Activated CD4-positive, alpha-beta T cell treated with anti-CD3 and anti-CD28 coated beads, Interleukin-2, amount 50 U/mL, for 4 hours (primary cell): ENCODE measurements around the gene BCDIN3D.
"Not testable (repeated sequence)": the region's sequence is repeated elsewhere in the genome, so short reads cannot be mapped to it uniquely, and the experiment has no call there.

Experiments used
- DNase-seq, 2 experiments: peaks; one replicate each; pipeline ENCODE4 v3.0.0-alpha.2; 2020

The BCDIN3D gene

DNA sequence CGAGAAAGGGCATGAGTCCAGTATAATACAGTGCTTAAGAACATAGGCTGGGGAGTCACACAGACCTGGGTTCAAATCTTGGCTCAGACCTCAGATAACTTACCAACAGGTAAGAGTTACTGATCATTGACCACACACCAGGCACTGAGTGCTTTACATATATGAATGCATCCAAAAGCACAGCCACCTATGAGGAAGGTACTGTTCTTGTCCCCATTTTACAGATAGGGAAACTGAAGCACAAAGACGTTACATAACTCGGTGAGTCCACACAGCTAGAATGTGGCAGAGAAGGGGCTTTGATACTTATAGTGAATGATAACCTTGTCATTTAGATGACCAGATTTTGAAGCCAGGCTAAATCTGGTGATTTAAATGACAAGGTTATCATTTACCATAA is 33.2 kb upstream of the BCDIN3D start:
- DNase-seq: no peak

DNA sequence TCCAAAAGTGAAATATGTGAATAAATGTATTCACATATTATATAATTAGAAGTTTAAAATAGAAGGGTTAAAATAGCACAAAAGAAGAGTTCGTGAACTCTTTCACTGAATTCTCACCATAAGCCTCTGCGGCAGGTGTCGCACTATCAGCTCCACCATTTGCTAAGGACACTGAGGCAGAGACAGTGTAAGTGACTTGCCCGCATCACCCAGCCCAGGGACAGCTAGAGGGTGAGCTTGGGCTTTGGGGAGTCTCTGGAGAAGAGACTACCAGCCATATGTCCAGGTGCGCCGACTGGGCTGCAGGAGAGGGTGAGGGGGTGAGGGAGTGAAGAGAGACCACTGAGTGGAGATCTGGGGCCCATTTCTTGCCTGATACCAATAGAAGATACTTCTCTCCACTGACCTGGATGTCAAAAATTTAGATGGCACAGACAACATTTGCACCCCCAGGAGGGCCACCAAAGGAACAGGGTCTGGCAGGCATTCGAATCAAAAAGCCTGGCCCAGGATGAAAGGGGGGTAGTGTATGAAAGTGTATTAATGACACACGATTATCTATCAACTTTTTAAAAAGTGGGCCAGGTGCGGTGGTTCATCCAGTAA is 32.3 kb upstream of the BCDIN3D start:
- no peak for DNase-seq

DNA sequence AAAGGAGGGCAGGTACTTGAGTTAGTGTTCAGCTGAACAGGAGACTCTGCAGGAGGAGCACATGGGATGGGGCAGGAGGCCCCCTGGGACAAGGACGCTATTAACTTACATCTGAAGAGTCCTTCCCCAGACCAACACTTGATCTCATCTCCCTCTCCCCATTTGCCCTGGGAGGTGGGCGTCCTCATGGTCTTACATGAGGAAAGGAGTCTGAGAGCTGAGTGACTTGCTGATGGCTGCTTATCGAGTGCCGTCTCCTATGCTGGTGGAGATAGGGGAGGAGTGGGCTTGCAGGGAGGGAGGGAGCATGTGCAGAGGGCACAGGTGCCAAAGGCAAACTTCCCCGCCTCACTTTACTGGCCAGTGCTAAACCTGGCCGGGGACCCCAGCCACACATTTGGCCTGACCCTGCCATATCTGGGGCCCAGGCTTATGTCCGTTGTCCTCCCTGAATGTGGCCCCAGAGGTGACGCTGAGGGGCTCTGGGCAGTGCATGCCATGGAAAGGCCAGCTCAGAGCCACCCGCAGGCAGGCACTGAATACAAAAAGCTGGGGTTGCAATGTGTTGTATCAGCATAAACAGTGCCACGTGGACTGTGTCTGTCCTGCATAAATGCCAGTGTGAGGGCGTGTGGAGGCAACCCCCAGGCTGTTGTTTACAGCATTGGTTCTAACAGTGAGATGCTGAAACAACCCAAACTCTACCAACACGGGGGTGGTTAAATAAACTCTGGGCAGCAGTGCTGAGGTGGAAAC is 31.4 kb upstream of the BCDIN3D start:
- DNase-seq: no peak

DNA sequence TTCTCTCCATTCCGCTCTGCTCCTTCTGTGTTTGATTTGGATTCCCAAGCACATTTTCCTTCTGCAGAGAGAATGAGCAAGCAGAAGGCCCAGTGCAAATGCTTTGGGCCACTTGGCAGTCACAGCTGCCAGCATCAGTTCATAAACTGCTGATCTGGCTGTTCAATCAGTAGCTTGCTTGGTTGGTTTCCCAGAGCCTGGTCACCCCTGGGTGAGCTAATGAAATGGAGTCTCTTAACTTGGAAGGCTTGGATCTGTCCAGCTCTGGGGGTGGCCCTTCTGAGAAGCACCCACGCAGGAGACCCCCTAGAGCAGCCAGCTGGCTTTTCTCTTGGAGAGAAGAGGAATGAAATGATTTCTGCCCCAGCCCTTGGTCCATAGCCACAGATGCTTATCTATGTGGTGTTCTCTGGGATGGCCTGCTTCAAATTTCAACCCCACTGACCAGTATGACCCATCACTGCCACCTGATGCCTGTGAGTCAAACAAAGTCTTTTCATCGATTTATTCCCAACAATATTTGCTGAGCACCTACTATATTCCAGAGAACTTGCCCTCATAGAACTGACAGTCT is 30.5 kb upstream of the BCDIN3D start:
- no peak for DNase-seq

DNA sequence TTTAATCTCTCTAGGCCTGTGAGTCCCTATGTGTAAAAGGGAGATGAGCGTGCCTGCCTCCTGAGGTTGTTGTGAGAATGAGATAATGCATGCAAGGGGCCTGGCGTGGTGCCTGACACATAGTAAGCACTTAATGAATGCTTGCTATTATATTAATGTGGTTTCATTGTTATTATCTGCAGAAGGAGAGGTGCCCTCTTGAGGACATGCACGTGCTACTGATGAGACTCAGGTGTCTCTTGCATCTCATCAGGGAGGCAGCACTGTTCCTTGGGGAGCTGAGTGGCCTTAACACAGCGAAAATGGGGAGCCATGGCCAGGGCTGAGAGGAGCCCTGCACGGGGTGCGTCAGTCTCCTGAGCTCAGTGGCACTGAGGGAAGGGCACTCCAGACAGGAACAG is 29.9 kb upstream of the BCDIN3D start:
- DNase-seq: no peak

DNA sequence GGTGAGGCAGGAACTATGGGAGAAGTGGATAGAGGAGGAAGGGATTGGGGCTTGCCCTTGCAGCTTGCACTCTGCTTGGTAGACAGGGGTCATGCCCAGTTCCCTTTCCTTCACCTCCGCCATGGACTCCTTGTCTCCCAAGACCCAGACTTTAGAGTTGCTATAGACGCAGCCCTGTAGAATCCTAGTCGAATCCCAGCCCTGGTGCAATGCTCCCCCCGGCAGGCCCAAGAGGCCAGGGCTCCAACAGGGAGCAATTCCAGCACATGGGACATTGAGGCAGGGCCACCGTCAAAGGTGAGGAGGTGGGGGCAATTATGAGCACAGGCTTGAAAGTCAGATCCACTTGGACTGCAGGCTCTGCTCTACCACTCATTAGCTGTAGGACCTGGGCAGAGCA is 29.5 kb upstream of the BCDIN3D start:
- no peak for DNase-seq

DNA sequence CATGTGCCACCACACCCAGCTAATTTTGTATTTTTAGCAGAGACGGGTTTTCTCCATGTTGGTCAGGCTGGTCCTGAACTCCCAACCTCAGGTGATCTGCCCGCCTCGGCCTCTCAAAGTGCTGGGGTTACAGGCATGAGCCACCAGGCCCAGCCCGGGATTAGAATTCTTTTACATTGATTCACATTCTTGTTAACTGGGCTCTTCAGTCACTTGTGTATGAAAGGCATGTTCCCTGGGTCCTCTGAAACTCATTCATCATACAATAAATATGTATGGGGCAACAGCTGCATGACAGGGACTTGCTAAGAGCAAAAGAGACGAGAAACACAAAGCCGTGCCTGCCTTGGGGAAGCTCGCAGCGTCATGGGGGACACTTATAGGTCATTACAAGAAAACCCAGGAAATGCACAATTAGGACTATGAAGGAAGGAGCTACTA is 28.9 kb upstream of the BCDIN3D start:
- not testable (repeated sequence) for DNase-seq

DNA sequence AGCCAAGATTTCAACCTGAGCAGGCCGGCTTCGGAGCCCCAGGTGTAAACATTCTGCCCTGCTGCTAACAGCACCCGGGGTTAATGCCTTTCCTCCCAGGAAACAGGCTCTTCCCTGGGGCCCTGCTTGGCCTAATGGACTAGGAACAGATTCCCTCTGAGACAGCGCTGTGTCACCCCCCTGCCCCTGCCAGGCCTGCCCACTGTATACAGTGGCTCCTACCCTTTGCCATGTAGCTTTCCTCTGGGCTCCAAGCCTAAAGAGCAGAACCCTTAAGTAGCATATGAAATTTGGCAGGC is 28.3 kb upstream of the BCDIN3D start:
- DNase-seq: no peak

DNA sequence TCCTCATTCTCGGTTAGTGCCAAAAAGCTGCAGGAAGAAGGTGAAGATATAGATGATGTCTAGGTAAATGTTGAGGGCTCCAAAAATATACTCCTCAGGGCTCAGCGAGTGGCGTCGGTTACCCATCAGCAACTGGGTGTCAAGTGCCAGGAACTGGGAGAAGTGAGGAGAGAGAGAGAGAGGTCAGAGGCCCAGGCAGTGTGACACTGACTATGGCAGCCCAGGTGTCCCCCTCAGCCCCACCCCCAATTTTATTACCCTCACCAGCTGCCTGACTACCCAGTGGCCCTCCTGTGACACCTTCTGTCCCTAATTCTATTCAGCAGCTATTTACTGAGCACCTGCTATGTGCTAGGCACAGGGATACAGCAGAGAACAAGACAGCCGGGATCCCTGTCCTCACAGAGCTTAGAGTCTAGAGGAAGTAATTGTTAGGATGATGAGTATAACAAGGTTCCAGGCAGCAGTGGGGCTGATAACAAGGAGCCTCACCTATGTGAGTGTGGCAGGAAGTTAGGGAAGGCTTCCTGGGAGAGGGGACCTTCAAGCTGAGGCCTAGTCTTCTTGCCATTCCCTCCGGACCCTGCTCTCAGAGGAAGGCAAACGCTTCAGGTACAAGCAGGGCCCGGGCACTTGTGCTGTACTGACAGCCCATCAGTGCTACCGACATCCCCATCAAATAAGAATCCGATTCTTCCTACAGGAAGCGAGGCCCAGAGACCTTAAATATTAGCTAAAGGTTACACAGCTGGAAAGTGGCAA is 27.8 kb upstream of the BCDIN3D start:
- no peak for DNase-seq

DNA sequence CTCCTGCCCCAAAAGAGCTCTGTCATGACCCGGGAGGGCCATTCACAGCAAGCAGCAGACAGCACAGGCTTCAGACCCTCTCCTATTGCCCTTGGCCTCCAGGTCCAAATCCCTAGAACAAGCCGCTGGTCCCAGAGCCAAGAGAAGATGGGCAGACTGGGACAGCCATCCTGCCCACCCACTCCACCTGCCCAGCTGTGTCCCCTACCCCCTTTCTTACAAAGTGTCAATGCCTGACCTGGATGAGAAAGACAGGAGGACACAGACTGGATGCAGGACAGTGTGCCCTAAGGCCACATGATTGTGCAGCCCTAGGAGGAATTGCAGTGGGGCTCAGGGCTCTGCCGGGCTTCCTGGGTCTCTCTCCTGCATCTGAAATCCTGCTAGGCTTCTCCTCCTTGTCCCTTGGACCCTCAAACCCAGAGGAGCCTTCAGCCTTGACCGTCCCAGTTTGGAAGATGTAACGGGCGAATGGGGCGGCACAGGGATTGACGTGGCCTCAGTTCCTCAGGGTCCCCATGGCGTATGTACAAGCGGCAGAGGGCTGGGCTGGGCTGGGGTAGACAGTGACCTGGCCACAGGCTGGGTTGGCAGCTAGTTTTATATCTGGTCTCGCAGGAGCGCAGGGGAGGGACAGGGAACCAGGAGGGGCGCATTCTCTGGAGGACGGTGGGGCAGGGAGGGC is 27.1 kb upstream of the BCDIN3D start:
- no peak for DNase-seq

DNA sequence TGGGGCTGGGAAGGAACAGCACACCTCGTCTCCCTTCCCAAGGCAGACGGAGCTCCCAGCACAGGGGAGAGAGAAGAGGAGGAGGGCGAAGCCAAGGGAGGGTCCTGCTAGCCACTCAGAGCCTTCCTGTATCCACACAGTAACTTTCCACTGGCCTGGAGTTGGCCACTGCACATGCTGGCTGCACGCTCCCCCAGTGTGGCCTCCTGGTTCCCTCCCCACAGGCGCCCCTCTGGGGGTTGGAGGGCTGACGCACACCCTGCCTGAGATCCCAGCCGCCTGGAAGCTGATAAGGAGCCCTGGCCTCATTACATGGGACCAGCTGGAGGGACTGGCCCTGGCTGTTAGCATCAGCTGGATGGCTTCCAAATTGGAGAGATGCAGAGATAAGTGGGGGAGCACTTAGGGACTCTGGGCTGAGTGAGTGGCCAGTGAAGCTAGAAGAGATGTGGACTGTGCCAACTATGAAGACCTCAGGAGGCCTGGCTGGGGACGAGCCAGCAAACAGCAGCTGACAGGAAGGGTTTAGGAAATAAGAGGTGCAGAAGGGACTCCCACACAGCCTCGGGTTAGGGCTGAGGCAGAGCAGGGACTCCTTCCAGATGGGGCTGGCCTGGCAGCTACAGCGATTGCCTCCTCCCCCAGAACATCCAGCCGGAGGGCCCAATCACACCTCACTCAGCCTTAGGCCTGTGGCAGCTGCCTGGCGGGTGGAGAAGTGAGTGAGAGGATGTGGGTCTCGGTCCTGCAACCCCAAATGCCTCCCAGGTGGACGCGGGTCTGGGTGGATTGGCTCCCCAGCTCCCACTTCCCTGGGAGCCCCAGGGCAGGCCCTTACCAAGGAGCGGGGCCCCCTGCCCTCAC is 26.3 kb upstream of the BCDIN3D start:
- no peak for DNase-seq

DNA sequence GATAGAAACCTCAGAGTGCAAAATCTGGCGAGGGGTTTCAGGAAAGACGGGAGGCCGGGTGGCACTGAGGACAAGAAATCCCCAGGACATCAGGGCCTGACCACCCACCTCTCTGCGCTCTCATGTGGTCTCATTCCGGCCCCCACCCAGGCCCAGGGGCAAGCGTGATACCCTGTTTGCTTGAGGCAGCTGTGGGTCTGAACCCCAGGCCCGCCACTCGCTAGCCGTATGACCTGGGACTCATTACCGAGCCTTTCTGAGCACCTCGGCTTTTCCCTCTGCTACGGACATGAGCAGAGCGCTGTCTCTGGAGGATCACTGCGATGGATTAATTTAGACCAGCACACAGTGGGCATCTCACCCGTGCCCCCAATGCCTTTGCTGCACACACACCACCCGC is 25.5 kb upstream of the BCDIN3D start:
- no peak for DNase-seq

DNA sequence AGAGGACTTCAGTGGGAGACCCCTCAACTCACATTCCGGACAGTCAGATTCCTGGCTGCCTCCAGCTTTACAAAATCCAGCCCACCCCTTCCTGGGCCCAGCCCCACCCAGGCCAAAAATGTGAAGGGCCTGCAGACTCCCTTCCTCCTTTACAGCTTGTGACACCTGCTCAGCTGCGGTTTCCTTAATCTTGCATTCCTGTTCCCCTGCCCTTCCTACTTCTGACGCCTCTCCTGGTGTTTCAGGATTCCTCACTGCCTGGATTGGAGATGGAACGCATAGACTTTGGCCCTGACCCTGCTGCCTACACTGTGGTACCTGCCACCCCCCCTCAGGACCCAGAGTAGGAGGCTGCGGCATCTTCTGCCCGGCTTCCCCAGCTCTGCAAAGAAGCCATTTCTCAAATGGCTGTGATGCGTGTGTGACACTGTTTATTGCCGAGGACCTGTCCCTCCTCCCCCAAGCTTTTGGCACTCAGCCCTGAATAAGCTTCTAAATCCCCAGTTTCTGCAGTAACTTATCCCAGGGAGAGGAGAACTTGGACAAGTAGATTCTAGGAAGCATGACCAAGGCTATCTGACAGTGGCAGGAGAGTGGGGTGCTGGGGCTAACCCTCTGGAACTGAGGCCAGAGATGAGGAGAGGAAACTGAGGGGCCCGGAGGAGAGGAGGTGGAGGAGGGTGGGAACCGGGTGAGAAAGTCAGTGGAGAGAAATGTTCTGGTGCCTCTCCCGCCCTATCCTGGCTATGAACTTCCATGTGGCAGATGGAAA is 24.9 kb upstream of the BCDIN3D start:
- DNase-seq: no peak

DNA sequence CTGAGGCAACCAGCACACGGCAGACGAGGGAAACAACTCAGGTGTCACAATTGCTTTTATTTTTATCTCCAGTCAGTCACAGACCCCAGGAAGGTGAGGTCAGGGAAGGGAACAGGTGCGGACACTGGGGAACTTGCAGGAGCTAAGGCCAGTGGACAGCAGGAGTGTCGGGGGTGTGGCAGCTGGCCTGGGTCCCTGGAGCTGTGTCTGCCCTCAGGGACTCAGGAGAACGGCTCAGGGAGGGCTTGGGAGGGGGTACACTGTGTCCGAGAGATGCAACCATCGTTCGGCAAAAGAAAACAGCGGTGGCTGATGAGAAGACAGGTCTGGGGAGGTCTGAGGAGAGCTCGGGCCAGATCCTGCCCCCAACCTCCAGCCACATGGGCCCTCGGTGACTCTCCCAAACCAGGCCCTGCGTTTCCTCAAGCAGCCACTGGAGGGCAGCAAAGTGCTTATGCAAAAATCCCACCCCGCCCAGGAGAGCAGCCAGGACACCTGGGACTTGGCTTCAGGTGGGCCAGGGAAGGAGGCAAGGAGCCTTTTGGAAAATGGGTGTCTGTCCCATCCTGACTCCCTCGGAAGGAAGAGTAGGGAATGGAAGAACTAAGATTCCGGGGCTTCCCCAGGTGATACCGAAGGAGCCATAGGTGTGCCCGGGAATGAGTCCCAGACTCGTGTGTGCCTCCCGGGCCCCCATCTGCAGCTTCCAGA is 24.1 kb upstream of the BCDIN3D start:
- peak; percentile 63 to 67 for DNase-seq

DNA sequence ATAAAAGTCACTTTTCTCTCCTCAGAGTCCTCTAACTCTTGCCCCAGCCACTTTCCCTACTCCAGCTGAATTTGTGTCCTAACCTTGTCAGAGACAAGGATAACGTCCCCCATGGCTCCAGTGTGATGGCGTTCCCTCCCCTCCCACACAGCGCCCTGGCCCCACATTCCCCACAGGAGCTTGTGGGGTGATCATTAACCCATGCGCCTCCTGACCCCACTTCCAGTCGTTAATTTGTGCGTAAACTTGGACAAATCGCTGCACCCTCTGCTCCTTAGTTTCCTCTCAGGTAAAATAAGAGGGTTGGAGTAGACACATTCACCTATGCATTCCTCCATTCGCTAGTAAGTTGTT is 22.9 kb upstream of the BCDIN3D start:
- no peak for DNase-seq

DNA sequence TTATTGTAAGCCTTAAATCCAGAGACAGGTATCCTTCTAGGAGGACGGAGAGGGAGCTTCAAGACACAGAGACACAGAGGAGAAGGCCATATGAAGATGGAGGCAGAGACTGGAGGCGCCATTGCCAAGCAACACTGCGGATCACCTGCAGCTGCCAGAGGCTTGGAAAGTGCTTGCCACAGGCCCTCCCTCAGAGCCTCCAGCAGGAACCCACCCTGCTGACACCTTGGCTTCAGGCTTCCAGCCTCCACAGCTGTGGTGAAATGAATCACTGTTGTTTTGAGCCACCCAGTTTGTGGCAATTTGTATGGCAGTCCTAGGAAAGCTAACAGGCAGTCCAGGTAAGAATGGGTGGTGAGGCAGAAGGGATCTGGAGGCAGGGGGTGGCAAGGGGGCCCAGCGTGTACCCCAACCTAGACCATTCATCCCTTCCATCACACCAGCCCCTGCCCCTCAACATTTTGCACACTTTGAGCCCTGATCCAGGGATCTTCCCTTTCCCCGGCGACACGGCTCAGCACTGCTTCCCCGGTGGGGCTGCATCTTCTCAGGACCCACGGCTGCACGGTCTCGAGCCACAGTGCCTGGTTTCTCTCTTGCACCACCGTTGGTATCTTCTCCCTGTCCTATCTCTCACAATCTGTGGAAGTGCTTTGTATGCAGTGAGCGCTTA is 22.3 kb upstream of the BCDIN3D start:
- no peak for DNase-seq

DNA sequence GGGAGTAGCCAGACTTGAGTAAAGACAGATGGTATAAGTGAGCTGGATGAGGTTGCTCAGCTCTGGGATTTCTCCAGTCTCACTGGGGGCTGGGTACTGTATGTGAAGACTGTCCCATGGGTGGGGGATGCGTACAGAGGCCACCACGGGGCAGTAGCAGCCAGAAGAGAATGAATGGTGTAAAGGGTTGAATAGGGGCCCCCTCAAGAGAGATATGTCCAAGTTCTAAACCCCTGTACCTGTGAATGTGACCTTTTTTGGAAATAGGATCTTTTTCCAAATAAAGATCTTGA is 21.8 kb upstream of the BCDIN3D start:
- DNase-seq: no peak

DNA sequence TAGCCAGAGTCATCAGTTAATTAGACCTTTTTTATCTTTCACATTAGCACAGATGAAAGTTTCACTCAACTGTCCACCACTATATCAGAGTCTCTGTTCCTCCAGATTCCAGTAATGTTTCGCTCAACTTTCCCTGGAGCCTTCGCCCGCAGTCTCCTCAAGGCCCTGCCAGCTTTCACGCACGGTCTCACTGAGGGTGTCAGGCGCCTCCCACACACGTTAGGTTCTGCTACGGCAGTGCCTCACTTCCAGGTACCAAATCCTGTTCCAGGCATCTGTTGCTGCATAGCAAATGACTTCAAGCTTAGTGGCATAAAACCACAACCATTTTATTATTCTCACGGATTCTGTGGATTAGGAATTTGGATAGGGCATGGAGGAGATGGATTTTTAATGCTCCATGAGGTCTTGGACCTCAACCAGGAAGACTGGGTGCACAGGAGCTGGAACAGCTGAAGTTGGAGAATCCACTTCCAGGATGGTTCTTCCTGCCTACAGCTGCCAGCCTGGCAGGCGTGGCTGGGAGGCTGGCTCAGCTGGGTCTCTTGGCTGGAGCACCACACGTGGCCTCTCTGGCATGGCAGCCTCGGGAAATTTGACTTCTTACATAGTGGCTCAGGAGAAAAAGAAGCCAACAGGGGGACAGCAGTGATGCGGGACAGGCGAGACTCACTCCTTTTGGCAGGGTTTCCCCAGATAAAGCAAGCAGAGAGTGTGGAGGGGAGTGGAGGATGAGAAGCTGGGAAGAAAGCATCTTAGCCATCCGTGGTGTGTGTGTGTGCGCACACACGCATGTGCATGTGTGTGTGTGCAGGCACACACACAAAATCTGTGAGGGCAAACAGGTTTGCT is 21.3 kb upstream of the BCDIN3D start:
- no peak for DNase-seq

DNA sequence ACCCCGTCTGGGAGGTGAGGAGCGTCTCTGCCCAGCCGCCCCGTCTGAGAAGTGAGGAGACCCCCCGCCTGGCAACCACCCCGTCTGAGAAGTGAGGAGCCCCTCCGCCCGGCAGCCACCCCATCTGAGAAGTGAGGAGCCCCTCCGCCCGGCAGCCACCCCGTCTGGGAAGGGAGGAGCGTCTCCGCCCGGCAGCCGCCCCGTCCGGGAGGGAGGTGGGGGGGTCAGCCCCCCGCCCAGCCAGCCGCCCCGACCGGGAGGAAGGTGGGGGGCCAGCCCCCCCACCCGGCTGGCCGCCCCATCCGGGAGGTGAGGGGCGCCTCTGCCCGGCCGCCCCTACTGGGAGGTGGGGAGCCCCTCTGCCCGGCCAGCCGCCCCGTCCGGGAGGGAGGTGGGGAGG is 18.0 kb upstream of the BCDIN3D start:
- not testable (repeated sequence) for DNase-seq

DNA sequence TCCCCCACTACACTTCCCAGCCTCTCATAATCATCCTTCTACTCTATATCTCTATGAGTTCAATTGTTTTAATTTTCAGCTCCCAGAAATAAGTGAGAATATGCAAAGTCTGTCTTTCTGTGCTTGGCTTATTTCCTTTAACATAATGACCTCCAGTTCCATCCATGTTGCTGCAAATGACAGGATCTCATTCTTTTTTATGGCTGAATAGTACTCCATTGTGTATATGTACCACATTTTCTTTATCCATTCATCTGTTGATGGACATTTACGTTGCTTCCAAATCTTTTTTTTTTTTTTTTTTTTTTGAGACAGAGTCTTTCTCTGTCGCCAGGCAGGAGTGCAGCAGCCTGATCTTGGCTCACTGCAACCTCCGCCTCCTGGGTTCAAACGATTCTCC is 13.0 kb upstream of the BCDIN3D start:
- not testable (repeated sequence) for DNase-seq
